Measurements from ENCODE around the gene CCNY.

Gene CCNY

GRCh38 chr10:35334297-35334696, 2.0 kb upstream of the CCNY start:
- TF ChIP-seq CTCF (IDR thresholded peaks at IDR 0.05) = no peak
- Histone ChIP-seq H3K9me3 (no peaks in the 10 kb centered on the region), H3K4me1 (ENCODE audit: control insufficient read depth in 1 of 2, insufficient read depth in 1 of 2, low read depth in 1 of 2, low read length in 1 of 2) (peaks cover 26 to 39% of the 10 kb centered on the region in 2 experiments), H3K4me3 (ENCODE audit: low read depth in 1 of 2, low read length in 1 of 2) (no peak overlapping the region), H3K27me3 (no peaks in the 10 kb centered on the region), H3K36me3 (peaks cover 9% of the 10 kb centered on the region), H3K27ac (no peak overlapping the region)

DNA sequence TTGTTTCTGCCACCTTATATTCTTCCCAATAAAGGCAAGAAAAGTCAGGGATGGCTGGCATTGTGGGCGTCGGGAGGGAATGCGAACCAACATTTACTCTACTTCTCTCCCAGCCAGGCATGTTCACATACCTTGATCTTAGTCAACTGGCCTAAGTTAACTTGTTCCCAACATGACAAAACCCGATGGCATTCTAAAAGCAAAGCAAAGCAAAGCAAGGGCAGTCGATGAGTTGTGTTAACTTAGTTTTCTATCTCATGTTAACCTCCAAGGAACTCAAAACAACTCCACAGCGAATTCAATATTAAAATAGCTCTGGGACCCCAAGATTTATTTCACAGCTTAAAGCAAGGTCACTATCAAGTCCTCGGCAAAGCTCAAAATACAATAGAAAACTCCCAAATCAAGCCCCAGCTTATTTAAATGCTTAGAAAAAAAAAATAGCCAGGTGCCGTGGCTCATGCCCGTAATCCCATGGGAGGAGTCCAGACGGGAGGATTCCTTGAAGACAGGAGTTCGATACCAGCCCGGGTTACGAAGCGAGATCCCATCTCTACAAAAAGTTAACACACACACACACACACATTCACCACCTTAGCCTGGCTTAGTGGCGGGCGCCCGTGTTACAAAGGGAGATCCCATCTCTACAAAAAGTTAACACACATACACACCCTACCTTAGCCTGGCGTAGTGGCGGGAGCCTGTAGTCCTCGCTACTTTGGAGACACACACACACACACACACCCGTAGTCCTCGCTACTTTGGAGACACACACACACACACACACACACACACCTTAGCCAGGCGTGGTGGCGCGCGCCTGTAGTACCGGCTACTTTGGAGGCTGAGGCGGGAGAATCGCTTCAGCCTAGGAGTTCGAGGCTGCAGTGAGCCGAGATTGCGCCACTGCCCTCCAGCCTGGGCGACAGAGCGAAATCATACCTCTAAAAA, 901 bp upstream of the CCNY start:
- no peak for TF ChIP-seq CTCF (IDR thresholded peaks at IDR 0.05)
- H3K4me1 ChIP-seq (ENCODE audit: control insufficient read depth in 1 of 2, insufficient read depth in 1 of 2, low read depth in 1 of 2, low read length in 1 of 2) = peaks cover 26 to 39% of the 10 kb centered on the region in 2 experiments

GRCh38 chr10:35336921-35337823, 863 bp downstream of the CCNY start:
- Histone ChIP-seq H3K36me3 (peaks cover 9% of the 10 kb centered on the region), H3K27ac (peak overlapping the region; percentile 66), H3K27me3 (no peaks in the 10 kb centered on the region), H3K9me3 (no peaks in the 10 kb centered on the region), H3K4me1 (ENCODE audit: control insufficient read depth in 1 of 2, insufficient read depth in 1 of 2, low read depth in 1 of 2, low read length in 1 of 2) (peaks cover 30 to 39% of the 10 kb centered on the region in 2 experiments), H3K4me3 (ENCODE audit: low read depth in 1 of 2, low read length in 1 of 2) (peak overlapping the region; percentile 86 to 94)
- no peak for TF ChIP-seq CTCF (IDR thresholded peaks at IDR 0.05)

More for the DNA sequence above, 901 bp upstream of the CCNY start:
- Histone ChIP-seq H3K4me3 (ENCODE audit: low read depth in 1 of 2, low read length in 1 of 2) (peak overlapping the region; percentile 86 to 99), H3K9me3 (no peaks in the 10 kb centered on the region), H3K36me3 (peaks cover 9% of the 10 kb centered on the region), H3K27me3 (no peaks in the 10 kb centered on the region), H3K27ac (peak overlapping the region; percentile 81)

- H3K4me1 ChIP-seq (ENCODE audit: control insufficient read depth in 1 of 2, insufficient read depth in 1 of 2, low read depth in 1 of 2, low read length in 1 of 2) = peaks cover 29 to 30% of the 10 kb centered on the region in 2 experiments
- no peak for TF ChIP-seq CTCF (IDR thresholded peaks at IDR 0.05)
These were observed 3.6 kb downstream of the CCNY start for GRCh38 chr10:35339942-35340341.

DNA sequence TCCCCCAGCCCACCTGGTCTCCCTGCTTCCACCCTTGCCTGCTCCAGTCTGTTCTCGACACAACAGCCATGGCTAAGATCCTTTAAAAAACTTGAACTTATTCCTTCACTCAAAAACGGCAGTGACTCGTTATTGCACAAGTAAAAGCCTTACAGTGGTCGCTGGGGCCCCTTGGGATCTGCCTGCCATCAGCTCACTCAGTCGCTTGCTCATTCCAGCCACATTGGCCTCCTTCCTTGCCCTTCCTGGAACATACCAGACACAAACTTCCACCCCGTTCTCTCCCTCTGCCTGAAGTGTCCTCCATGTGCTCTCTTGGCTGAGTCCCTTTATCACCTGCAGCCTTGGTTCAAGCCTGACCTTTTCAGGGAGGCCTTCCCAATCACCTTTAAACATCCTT, 4.7 kb downstream of the CCNY start:
- Histone ChIP-seq H3K36me3 (no peaks in the 10 kb centered on the region), H3K4me3 (ENCODE audit: low read depth in 1 of 2, low read length in 1 of 2) (no peak overlapping the region), H3K9me3 (no peaks in the 10 kb centered on the region), H3K4me1 (ENCODE audit: control insufficient read depth in 1 of 2, insufficient read depth in 1 of 2, low read depth in 1 of 2, low read length in 1 of 2) (peaks cover 22 to 23% of the 10 kb centered on the region in 2 experiments), H3K27me3 (no peaks in the 10 kb centered on the region), H3K27ac (no peak overlapping the region)
- no peak for TF ChIP-seq CTCF (IDR thresholded peaks at IDR 0.05)

More at GRCh38 chr10:35339942-35340341, 3.6 kb downstream of the CCNY start:
- no peak overlapping the region for H3K4me3 ChIP-seq (ENCODE audit: low read depth in 1 of 2, low read length in 1 of 2)
- H3K9me3 ChIP-seq = no peaks in the 10 kb centered on the region
- H3K27me3 ChIP-seq = no peaks in the 10 kb centered on the region
- no peak overlapping the region for H3K27ac ChIP-seq
- no peaks in the 10 kb centered on the region for H3K36me3 ChIP-seq

Measured in neutrophil (primary cell).